GM12878 (cell line): Measurements from ENCODE around the gene LILRB5. TPM values are rescaled to one million over a fixed set of nuclear protein-coding genes. Genes with fewer than 3 reads are reported as not detected.

Experiments
- BCL3 ChIP-seq: IDR thresholded peaks from 2 replicates; pipeline ENCODE4 v1.6.1; 2011; ENCODE audit warnings: borderline replicate concordance, low read depth, mild to moderate bottlenecking, moderate library complexity, low read length; ENCODE audit not compliant: insufficient read depth, poor library complexity, severe bottlenecking
- BHLHE40 ChIP-seq, 2 experiments: fragments of 450-650 bp in 1 of 2; IDR thresholded peaks; 2 replicates each; pipeline ENCODE4 v1.6.1; 2011 to 2017; ENCODE audit warnings: low read depth in 2 of 2, borderline replicate concordance in 1 of 2, improper control_type of control experiment in 1 of 2, low read length in 1 of 2, mild to moderate bottlenecking in 1 of 2
- E4F1 ChIP-seq: fragments of 450-650 bp; IDR thresholded peaks from 2 replicates; pipeline ENCODE4 v1.6.1; 2018; ENCODE audit warnings: borderline replicate concordance, mild to moderate bottlenecking; ENCODE audit not compliant: partially characterized antibody
- EZH2 ChIP-seq: IDR thresholded peaks from 2 replicates; pipeline ENCODE4 v1.6.1; 2012; ENCODE audit warnings: low read depth, mild to moderate bottlenecking, control low read depth, inconsistent platforms, low read length, borderline replicate concordance; ENCODE audit not compliant: control insufficient read depth
- FOXM1 ChIP-seq: IDR thresholded peaks from 2 replicates; pipeline ENCODE4 v1.6.1; 2012; ENCODE audit warnings: low read depth, mild to moderate bottlenecking, inconsistent platforms, low read length, moderate library complexity
- GABPA ChIP-seq: IDR thresholded peaks from 2 replicates; pipeline ENCODE4 v1.6.1; 2014; ENCODE audit warnings: antibody characterized with exemption, low read depth, mild to moderate bottlenecking, inconsistent platforms
- GATAD2B ChIP-seq: fragments of 450-650 bp; conservative IDR thresholded peaks from 2 replicates; pipeline ENCODE4 v1.6.1; 2017; ENCODE audit warnings: low read depth, mild to moderate bottlenecking, moderate library complexity
- HDAC6 ChIP-seq: fragments of 200-600 bp; sonication (generic); IDR thresholded peaks from one replicate; pipeline ENCODE4 v1.8.0; 2017; ENCODE audit warnings: antibody characterized with exemption; ENCODE audit not compliant: unreplicated experiment
- KDM1A ChIP-seq: fragments of 200-600 bp; sonication (generic); IDR thresholded peaks from 2 replicates; pipeline ENCODE4 v1.6.1; 2016; ENCODE audit warnings: borderline replicate concordance
- NBN ChIP-seq: fragments of 450-650 bp; IDR thresholded peaks from 2 replicates; pipeline ENCODE4 v1.6.1; 2016
- NR2C1 ChIP-seq: fragments of 450-650 bp; IDR thresholded peaks from 2 replicates; pipeline ENCODE4 v1.6.1; 2017; ENCODE audit warnings: antibody characterized with exemption, mild to moderate bottlenecking, moderate library complexity
- NRF1 ChIP-seq: conservative IDR thresholded peaks from 2 replicates; pipeline ENCODE4 v1.6.1; 2011; ENCODE audit warnings: mild to moderate bottlenecking, low read depth, low read length, improper control_type of control experiment
- PAX8 ChIP-seq: fragments of 450-650 bp; IDR thresholded peaks from 2 replicates; pipeline ENCODE4 v1.6.1; 2017; ENCODE audit warnings: mild to moderate bottlenecking, moderate library complexity
- PBX3 ChIP-seq: IDR thresholded peaks from 2 replicates; pipeline ENCODE4 v1.6.1; 2011; ENCODE audit warnings: mild to moderate bottlenecking, low read depth, low read length, moderate library complexity; ENCODE audit not compliant: insufficient replicate concordance
- POLR2AphosphoS2 ChIP-seq: IDR thresholded peaks from 2 replicates; pipeline ENCODE4 v1.6.1; 2011; ENCODE audit warnings: low read depth, mild to moderate bottlenecking, low read length, improper control_type of control experiment, moderate library complexity
- SREBF1 ChIP-seq: IDR thresholded peaks from 2 replicates; pipeline ENCODE4 v1.6.1; 2012; ENCODE audit warnings: mild to moderate bottlenecking, low read length
- STAT3 ChIP-seq: IDR thresholded peaks from 2 replicates; pipeline ENCODE4 v1.6.1; 2011; ENCODE audit warnings: low read depth, low read length, improper control_type of control experiment
- TBL1XR1 ChIP-seq: IDR thresholded peaks from 2 replicates; pipeline ENCODE4 v1.6.1; 2012; ENCODE audit warnings: low read depth, low read length, improper control_type of control experiment
- WRNIP1 ChIP-seq: IDR thresholded peaks from 2 replicates; pipeline ENCODE4 v1.6.1; 2011; ENCODE audit warnings: low read depth, low read length, improper control_type of control experiment, borderline replicate concordance
- ZBTB4 ChIP-seq: fragments of 450-650 bp; formaldehyde crosslinking; IDR thresholded peaks from 2 replicates; pipeline ENCODE4 v1.4.0; 2022; ENCODE audit warnings: mild to moderate bottlenecking, moderate library complexity
- ZNF217 ChIP-seq: fragments of 450-650 bp; IDR thresholded peaks from 2 replicates; pipeline ENCODE4 v1.6.1; 2017; ENCODE audit warnings: antibody characterized with exemption, mild to moderate bottlenecking
- ZNF622 ChIP-seq: fragments of 450-650 bp; IDR thresholded peaks from 2 replicates; pipeline ENCODE4 v1.6.1; 2017; ENCODE audit warnings: mild to moderate bottlenecking, inconsistent platforms
- polyA plus RNA-seq, 11 experiments: library from polyadenylated mRNA; depleted of rRNA in 4 of 11; unstranded in 6 of 11; stranded (reverse) in 5 of 11; fragments of >200 nt; fragmentation: Nextera tagmentation in 4 of 11; fragmentation: Illumina TruSeq in 1 of 11; extraction: Ambion mirVana in 4 of 11; extraction: Trizol in 1 of 11; gene quantifications; 1 replicate in 1 of 11; 2 replicates in 10 of 11; pipeline versions ENCODE4 v1.2.1 to v1.2.3, GENCODE V29; 2011 to 2016; ENCODE audit warnings: inconsistent platforms in 2 of 11, missing spikeins in 2 of 11, low read depth in 1 of 11
- total RNA-seq, 4 experiments: library from RNA; depleted of rRNA in 3 of 4; stranded (reverse); fragments of >200 nt in 3 of 4; fragmentation: Illumina TruSeq in 1 of 4; extraction: Trizol in 1 of 4; gene quantifications; 2 replicates each; pipeline versions ENCODE4 v1.2.1 to v1.2.3, GENCODE V29; 2013 to 2021

Gene LILRB5
- total and polyA plus RNA-seq, 10 of the 15 experiments (the other 5 are each of a cell fraction or from before 2014, with no cell fraction given): 0.01 to 0.13 TPM; not detected in 8

GRCh38 chr19:54207983-54208783 is 48.9 kb downstream of the LILRB5 start (continued):
- TF ChIP-seq WRNIP1 (no peak), FOXM1 (peak; percentile 78), EZH2 (no peak), NR2C1 (no peak), NBN (peak; percentile 80; the same call in 1 of the 2 replicates), ZBTB4 (CRISPR knock-in tag) (no peak), GATAD2B (peak; percentile 56; the same call in 1 of the 2 replicates), ZNF622 (no peak), HDAC6 (no peak), GABPA (no peak), POLR2AphosphoS2 (peak; percentile 65; the same call in 1 of the 2 replicates), PAX8 (no peak), STAT3 (0 out of 2 replicates have a peak, but pooled peaks have one; percentile 63), TBL1XR1 (peak; percentile 42), KDM1A (no peak), BCL3 (peak; percentile 32), SREBF1 (no peak), E4F1 (no peak), BHLHE40 (IDR thresholded peaks at IDR 0.05; ENCODE audit: borderline replicate concordance in 1 of 2, low read depth in 2 of 2, low read length in 1 of 2) (peak; percentile 78 to 81), ZNF217 (no peak), NRF1 (no peak), PBX3 (peak; percentile 5)
